Retinal pigment epithelial cell (primary cell): Measurements from ENCODE around the gene TBCEL.
"Not testable (repeated sequence)": the region's sequence is repeated elsewhere in the genome, so short reads cannot be mapped to it uniquely, and the experiment has no call there.

ENCODE experiments used
- DNase-seq: peaks from one replicate; pipeline ENCODE4 v3.0.0-alpha.2; 2010; ENCODE audit warnings: low read depth
- H3K4me3 ChIP-seq: 2 replicates; pipeline ENCODE4 v1.5.1; 2011; ENCODE audit warnings: mild to moderate bottlenecking, low read length, control low read depth, moderate library complexity
- TF ChIP-seq, protein P1 (sequence below): conservative IDR thresholded peaks from 2 replicates; pipeline ENCODE4 v1.5.1; 2011; ENCODE audit warnings: low read depth, low read length, control low read depth, inconsistent platforms

TBCEL gene

GRCh38 chr11:121029153-121029552, 5.3 kb downstream of the TBCEL start:
- no peak overlapping the region for H3K4me3 ChIP-seq
- TF ChIP-seq, protein P1, sequence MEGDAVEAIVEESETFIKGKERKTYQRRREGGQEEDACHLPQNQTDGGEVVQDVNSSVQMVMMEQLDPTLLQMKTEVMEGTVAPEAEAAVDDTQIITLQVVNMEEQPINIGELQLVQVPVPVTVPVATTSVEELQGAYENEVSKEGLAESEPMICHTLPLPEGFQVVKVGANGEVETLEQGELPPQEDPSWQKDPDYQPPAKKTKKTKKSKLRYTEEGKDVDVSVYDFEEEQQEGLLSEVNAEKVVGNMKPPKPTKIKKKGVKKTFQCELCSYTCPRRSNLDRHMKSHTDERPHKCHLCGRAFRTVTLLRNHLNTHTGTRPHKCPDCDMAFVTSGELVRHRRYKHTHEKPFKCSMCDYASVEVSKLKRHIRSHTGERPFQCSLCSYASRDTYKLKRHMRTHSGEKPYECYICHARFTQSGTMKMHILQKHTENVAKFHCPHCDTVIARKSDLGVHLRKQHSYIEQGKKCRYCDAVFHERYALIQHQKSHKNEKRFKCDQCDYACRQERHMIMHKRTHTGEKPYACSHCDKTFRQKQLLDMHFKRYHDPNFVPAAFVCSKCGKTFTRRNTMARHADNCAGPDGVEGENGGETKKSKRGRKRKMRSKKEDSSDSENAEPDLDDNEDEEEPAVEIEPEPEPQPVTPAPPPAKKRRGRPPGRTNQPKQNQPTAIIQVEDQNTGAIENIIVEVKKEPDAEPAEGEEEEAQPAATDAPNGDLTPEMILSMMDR, result no peak
- DNase-seq, result no peak

DNA sequence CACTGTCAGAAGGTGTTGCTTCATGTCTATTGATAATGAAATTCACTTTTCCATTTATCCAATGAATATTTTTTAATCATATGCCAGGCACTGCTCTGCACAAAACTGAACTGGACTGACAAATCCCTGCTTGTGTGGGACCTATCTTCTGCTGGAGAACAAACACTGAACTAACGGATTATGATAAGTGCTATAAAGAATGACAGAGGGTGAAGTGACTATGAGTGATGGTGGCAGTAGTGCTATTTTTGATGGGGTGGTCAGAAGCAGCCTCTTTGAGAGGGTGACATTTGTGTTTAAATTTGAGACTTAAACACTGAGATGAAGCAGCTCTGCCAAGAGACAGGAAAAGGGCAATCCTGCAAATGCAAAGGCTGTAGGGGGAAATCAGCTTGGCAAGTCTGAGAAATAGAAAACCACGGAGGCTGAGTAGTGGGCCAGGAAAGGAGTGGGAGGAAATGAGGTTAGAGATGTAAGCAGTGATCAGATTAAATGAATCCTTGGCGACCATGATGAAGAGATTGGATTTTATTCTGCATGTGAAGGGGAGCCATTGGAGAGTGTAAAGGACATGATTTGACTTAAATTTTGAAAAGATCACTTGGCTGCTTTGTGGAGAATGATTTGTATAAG, 6.0 kb downstream of the TBCEL start:
- TF ChIP-seq, protein P1, result no peak
- DNase-seq, result no peak
- H3K4me3 ChIP-seq, result no peak overlapping the region

GRCh38 chr11:121031167-121031566, 7.3 kb downstream of the TBCEL start:
- TF ChIP-seq, protein P1, result no peak
- no peak overlapping the region for H3K4me3 ChIP-seq
- no peak for DNase-seq

- not testable (repeated sequence) for DNase-seq
These were observed 7.7 kb downstream of the TBCEL start for GRCh38 chr11:121031648-121032047.

GRCh38 chr11:121032546-121032945, 8.6 kb downstream of the TBCEL start:
- DNase-seq, result no peak
- TF ChIP-seq, protein P1, result peak; percentile 6
- H3K4me3 ChIP-seq, result no peak overlapping the region

More at GRCh38 chr11:121031648-121032047, 7.7 kb downstream of the TBCEL start:
- not testable (repeated sequence) for H3K4me3 ChIP-seq

- TF ChIP-seq, protein P1, result no peak
These were observed 9.7 kb downstream of the TBCEL start for GRCh38 chr11:121033635-121034034.

DNA sequence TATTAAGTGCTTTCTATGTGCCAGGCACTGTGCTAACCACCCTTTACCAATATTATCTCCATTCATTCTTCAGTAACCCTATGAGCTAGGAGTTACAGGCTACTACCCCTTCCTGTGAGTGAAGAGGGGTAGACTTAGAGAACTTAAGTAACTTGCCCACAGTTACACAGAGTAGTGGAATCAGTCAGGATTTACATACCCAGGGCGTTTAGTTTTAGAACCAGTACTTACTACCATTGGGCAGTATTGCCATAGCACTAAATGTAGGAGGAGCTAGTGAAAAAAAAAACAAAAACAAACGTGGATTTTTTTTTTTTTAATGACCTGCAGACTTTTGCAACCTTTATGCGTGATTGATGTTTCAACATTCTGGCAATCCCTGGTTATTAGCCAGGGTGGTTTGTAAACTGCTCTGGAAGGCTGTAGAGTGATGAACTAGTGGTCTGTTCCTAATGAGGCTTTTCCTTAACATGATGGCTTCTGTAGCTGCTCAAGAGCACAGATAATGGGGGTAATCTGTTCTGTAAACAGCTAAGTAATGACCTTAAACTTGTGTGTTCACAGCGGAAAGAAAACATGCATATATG, 11.4 kb downstream of the TBCEL start:
- H3K4me3 ChIP-seq, result no peak overlapping the region
- no peak for DNase-seq
- TF ChIP-seq, protein P1, result no peak

More at GRCh38 chr11:121033635-121034034, 9.7 kb downstream of the TBCEL start:
- no peak for DNase-seq
- no peak overlapping the region for H3K4me3 ChIP-seq
